Umbilical cord (tissue), 2 donors: Measurements from ENCODE around the gene FAM227A. TPM values are rescaled to one million over a fixed set of nuclear protein-coding genes. Genes with fewer than 3 reads are reported as not detected.
"Not testable (repeated sequence)": the region's sequence is repeated elsewhere in the genome, so short reads cannot be mapped to it uniquely, and the experiment has no call there.

Experiments
- DNase-seq: peaks from one replicate; pipeline ENCODE4 v3.0.0-alpha.2; 2015; ENCODE audit warnings: low spot score
- total RNA-seq: library from RNA; depleted of rRNA; stranded (reverse); fragments of >200 nt; gene quantifications from one replicate; pipeline ENCODE4 v1.2.3, GENCODE V29; 2014; ENCODE audit warnings: low replicate concordance; ENCODE audit not compliant: insufficient read depth

FAM227A gene
- total RNA-seq, 1 donor from 2014 or later = 3.1 TPM

GRCh38 chr22:38657045-38657909, 1.1 kb upstream of the FAM227A start:
- no peak for DNase-seq

GRCh38 chr22:38655519-38656255, 505 bp downstream of the FAM227A start:
- DNase-seq = no peak

DNA sequence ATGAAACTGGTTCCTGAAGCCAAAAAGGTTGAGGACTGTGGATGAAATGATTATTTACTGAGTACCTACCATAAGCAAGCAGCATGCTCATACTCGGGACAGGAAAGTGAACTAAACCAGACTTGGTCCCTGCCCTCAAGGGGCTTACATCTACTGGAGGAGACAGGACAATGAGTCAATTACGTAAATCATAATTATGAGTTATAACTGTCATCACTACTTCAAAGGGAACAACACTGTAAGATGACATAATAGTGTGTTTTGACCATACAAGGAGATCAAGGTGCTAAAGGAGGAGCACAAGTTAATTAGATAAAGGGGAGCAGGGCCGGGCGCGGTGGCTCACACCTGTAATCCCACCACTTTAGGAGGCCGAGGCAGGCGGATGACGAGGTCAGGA, 2.5 kb downstream of the FAM227A start:
- no peak for DNase-seq

- no peak for DNase-seq
These were observed 3.3 kb downstream of the FAM227A start for GRCh38 chr22:38652859-38653258.

GRCh38 chr22:38649841-38650522, 6.2 kb downstream of the FAM227A start:
- DNase-seq = no peak

DNA sequence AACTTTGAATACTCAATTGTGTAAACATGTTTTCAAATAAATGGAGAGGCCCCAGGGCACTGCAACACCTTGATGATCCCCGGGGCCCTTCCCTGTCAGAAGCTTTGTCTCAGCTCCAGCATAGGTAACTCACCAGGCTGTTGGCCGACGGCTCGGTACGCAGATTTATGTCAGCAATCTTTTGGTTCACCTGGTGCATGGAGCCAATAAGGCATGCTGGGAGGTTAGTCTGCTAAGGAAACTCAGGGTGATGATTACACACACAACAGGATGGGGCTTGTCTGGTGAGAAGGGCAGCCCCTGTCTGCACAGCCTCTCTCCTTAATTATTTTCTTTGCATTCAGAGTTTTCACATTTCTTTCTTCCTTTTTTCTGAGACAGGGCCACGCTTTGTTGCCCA, 10.8 kb downstream of the FAM227A start:
- DNase-seq = peak; percentile 17

DNA sequence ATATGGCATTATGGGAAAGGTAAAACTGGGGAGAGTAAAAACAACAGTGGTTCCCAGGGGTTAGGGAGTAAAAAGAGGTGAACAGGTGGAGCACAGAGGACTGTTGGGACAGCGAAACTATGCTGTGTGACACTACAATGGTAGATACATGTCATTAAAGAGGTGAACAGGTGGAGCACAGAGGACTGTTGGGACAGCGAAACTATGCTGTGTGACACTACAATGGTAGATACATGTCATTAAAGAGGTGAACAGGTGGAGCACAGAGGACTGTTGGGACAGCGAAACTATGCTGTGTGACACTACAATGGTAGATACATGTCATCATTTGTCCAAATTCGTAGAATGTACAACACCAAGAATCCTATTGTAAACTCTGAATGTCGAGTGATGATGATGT, 11.9 kb downstream of the FAM227A start:
- DNase-seq = not testable (repeated sequence)

DNA sequence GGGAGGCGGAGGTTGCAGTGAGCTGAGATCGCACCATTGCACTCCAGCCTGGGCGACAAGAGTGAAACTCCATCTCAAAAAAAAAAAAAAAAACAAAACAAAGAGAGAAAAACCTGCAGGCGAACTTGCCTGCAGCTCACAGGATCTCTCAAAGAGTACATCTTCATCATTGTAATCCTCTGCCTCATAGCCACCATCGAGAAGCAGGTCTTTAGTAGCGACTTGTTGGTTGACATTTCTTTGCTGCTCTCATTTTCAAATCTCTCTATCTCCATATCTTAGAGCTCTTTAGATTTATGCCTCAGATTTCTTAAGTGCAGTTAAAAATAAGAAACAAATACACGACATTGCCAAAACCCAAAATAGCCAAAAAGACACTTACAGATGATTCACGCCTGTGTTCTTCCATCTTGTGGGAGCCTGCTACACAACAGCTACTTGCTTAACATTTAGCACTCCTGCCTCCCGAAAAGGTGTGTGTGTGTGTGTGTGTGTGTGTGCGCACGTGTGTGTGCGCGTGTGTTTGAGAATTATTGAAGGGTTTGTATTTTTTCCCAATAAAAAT, 14.6 kb downstream of the FAM227A start:
- no peak for DNase-seq

- DNase-seq = peak; percentile 12
These were observed 17.5 kb downstream of the FAM227A start for GRCh38 chr22:38638728-38639127.

DNA sequence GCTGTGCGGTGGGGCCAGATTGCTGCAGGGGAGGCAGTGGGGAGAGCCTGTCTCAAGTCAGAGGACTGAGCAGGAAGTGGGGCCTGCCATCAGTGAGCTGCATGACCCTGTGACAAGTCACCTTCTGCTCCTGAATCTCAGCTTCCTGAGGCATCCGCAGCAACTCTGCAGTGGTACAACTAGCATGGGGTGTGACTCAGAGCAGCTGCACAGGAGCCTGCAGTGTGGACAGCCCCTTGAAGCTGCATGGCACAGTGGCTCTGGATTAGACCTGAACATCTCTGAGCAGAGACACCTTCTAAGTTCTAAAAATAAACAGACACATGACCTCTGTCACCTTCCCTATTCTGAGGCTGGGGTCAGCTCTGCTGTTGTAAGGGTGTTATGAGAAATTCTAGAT, 18.0 kb downstream of the FAM227A start:
- DNase-seq = no peak

GRCh38 chr22:38632528-38632927, 23.7 kb downstream of the FAM227A start:
- DNase-seq = no peak

DNA sequence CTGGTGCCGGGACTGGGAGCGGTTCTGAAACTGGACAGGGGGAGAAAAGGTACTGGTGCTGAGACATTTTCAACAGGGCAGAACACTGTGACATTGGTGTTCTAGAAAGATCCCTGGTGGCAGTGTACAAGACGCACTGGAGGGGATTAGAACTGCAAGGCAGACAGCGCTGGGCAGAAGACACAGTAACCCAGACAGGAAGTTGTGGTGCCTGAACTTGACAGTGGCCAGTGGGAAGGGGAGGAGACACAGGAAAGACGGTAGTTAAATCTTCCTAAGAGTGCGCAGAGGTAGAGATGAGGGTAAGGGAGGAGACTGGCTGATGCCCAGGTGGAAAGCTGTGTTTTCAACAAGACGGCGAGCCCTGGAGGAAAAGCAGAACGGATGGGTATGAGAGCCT, 24.5 kb downstream of the FAM227A start:
- DNase-seq = no peak

GRCh38 chr22:38629108-38629507, 27.1 kb downstream of the FAM227A start:
- no peak for DNase-seq

DNA sequence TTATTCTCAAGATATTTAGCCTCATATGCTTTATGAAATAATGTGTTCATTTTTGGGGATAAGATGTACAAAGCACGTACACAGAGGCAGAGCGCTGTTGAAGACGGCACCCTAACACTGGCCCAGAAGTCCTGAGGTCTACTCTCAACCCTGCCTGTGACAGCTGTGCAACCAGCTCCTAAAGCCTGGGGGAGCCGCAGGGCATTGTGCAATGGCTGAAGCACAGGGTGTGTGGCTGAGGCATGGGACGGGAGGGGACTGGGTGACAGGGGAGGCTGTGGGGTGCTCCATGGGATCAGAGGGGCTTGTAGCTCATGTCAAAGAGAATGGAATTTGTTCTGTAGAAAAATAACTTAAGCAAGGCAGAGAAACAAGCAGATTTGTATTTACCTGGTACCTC, 27.7 kb downstream of the FAM227A start:
- no peak for DNase-seq

GRCh38 chr22:38623351-38623750, 32.8 kb downstream of the FAM227A start:
- no peak for DNase-seq

- no peak for DNase-seq
These were observed 37.5 kb downstream of the FAM227A start for GRCh38 chr22:38618682-38619081.

DNA sequence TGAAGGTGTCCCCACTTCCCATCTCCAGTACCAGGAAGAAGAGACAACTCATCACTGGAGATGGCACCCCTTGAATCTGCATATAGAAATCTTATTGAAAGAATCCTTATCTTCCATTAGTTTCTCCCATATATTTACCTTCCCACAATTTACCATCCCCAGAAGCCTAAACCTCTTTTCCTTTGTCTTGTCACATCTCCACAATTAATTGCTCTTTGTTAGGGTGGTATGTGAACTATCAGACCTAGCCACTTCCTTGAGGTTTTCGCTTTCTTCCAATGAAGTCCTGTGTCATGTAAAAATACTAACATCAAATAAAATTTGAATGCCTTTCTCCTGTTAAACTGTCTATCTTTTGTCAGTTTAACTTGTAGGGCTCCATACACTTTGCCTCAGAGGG, 37.9 kb downstream of the FAM227A start:
- DNase-seq = no peak

DNA sequence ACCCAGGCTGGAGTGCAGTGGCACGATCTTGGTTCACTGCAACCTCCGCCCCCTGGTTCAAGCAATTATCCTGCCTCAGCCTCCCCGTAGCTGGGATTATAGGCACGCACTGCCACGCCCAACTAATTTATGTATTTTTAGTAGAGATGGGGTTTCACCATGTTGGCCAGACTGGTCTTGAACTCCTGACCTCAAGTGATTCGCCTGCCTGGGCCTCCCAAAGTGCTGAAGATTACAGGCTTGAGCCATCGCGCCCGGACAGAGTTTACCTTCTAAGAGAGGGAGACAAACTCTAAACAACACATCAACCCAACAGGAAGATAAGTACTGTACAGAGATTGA, 41.2 kb downstream of the FAM227A start:
- not testable (repeated sequence) for DNase-seq

DNA sequence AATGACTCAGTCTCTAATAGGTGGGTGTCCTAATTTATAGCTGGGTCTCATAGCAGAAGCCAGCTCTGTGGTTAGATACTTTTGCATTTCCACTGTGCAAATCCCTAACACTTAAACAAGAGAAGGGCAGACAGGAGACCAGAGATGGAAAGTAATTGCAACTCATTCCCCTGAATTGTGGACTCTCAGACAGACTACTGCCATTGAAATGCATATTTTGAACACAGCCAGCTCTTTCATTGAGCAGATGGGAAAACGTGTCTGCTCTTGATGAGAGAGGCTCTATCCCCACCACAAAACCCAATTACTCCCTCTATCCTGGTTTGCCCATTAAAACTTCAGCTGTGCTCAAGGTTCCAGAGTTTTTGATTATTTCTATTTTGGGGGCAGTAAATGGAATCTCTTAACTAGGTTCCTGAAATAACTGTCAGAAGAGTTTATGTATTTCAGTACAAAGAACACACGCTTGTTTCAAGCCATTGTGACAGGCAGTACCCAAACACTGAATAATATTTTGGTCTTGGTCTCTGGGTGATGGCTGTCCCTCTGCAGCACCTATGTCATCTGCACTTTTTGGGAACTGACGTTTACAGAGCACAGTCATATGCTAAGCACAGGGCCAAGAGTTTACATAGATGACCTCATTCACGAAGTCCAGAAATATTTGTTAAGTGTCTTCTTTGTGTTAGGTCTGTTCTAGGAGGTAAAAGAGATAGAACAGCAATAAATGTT, 41.7 kb downstream of the FAM227A start:
- DNase-seq = no peak

DNA sequence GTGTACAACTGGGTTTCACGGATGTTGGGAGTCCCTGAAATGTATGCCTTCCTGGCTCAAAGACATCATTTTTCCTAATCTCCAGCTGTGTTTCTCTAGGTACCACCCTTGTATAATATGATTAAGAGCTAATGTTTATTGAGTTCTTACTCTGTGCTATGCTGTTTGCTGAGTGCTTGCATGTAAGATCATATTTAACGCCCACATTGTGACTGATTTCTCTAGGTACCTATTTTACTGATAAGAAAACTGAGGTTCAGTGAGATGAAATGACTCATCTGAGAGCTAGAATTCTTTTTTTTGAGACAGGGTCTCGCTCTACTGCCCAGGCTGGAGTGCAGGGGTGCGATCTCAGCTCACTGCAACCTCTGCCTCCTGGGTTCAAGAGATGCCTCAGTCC, 42.6 kb downstream of the FAM227A start:
- no peak for DNase-seq

DNA sequence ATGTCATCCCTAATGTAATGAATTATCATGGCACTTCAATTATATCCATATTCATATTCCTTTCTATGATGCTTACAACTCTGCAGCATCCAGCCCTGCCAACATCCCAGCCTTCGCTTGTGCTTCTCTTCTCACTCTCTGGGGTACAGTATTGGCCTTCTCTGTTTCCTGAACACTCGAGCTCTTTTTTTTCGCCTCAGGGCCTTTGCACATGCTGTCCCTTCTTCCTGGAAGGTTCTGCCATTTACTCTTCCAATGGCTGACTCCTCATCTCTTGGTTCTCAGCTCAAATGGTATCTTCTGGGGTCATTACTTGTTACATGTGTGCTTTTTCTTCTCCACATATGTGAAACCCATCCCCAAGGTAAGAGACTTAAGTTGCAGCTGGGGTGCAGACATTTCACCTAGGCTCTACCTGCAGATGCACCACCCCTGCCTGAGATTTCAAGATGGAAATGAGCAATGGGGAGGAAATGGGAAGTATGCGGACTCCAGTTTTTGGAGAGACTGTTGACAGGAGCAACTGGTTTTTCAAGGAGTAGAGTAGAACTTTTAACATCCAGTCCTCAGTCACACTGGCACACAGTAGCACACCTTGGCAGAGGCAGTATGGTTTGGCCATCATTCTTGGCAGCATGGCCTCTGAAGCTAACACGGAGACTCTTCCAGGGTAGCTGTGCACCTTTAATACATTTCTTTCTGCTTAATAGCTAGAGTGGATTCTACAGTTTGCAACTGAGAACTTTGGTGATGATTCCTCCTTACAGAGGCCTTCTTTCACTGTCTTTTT, 43.8 kb downstream of the FAM227A start:
- no peak for DNase-seq
